Neural progenitor cell (in vitro differentiated cells): ENCODE data around the gene GUCY1B1. TPM values are rescaled to one million over a fixed set of nuclear protein-coding genes. Genes with fewer than 3 reads are reported as not detected.

Experiments
- DNase-seq: peaks from one replicate; pipeline ENCODE4 v3.0.0-alpha.2; 2016; ENCODE audit warnings: low spot score
- H2AFZ ChIP-seq: fragments of 200-600 bp; sonication (generic); replicated peaks from 2 replicates; pipeline ENCODE4 v1.6.1; 2016; ENCODE audit warnings: antibody characterized with exemption
- H3F3A ChIP-seq: fragments of 200-600 bp; sonication (generic); 2 replicates; pipeline ENCODE4 v1.6.1; 2016; ENCODE audit warnings: antibody characterized with exemption, low read depth
- H3K27ac ChIP-seq: fragments of 200-600 bp; sonication (generic); 2 replicates; pipeline ENCODE4 v1.5.1; 2016; ENCODE audit warnings: mild to moderate bottlenecking
- H3K27me3 ChIP-seq: fragments of 200-600 bp; sonication (generic); 2 replicates; pipeline ENCODE4 v1.6.1; 2016; ENCODE audit warnings: mild to moderate bottlenecking, moderate library complexity
- H3K36me3 ChIP-seq: fragments of 200-600 bp; sonication (generic); 2 replicates; pipeline ENCODE4 v1.5.1; 2016
- H3K4me1 ChIP-seq: fragments of 200-600 bp; sonication (generic); 2 replicates; pipeline ENCODE4 v1.6.1; 2016; ENCODE audit warnings: mixed run types
- H3K4me2 ChIP-seq: fragments of 200-600 bp; sonication (generic); 2 replicates; pipeline ENCODE4 v1.6.1; 2016
- H3K4me3 ChIP-seq: fragments of 200-600 bp; sonication (generic); 2 replicates; pipeline ENCODE4 v1.5.1; 2016
- H3K79me2 ChIP-seq: fragments of 200-600 bp; sonication (generic); 2 replicates; pipeline ENCODE4 v1.6.1; 2016; ENCODE audit warnings: low read depth
- H3K9ac ChIP-seq: fragments of 200-600 bp; sonication (generic); 2 replicates; pipeline ENCODE4 v1.6.1; 2016
- H3K9me3 ChIP-seq: fragments of 200-600 bp; sonication (generic); 2 replicates; pipeline ENCODE4 v1.5.1; 2016; ENCODE audit warnings: low read depth
- H4K20me1 ChIP-seq: fragments of 200-600 bp; sonication (generic); 2 replicates; pipeline ENCODE4 v1.6.1; 2016; ENCODE audit warnings: low read depth
- H3K27ac Mint-ChIP-seq: 3 replicates; pipeline ENCODE4 v1.8.0; 2021; ENCODE audit warnings: mixed read lengths
- H3K27me3 Mint-ChIP-seq: 2 replicates; pipeline ENCODE4 v1.8.0; 2022; ENCODE audit warnings: low read depth, mild to moderate bottlenecking, inconsistent platforms, moderate library complexity, mixed read lengths; ENCODE audit not compliant: insufficient read depth
- H3K36me3 Mint-ChIP-seq: 3 replicates; pipeline ENCODE4 v1.8.0; 2021; ENCODE audit warnings: mixed read lengths
- H3K4me1 Mint-ChIP-seq: 3 replicates; pipeline ENCODE4 v1.8.0; 2021; ENCODE audit warnings: mixed read lengths
- H3K4me3 Mint-ChIP-seq: 3 replicates; pipeline ENCODE4 v1.8.0; 2021; ENCODE audit warnings: mild to moderate bottlenecking, moderate library complexity, mixed read lengths
- H3K9me3 Mint-ChIP-seq: 3 replicates; pipeline ENCODE4 v1.8.0; 2020; ENCODE audit warnings: mixed read lengths
- EZH2 ChIP-seq: fragments of 200-600 bp; sonication (generic); IDR thresholded peaks from 2 replicates; pipeline ENCODE4 v1.6.1; 2017; ENCODE audit warnings: antibody characterized with exemption, mild to moderate bottlenecking, moderate library complexity
- EZH2phosphoT487 ChIP-seq: fragments of 200-600 bp; sonication (generic); IDR thresholded peaks from 2 replicates; pipeline ENCODE4 v1.6.1; 2017; ENCODE audit warnings: antibody characterized with exemption
- total RNA-seq: library from RNA; depleted of rRNA; stranded (reverse); fragments of >200 nt; gene quantifications from 2 replicates; pipeline ENCODE4 v1.2.3, GENCODE V29; 2015; ENCODE audit warnings: low replicate concordance
- TF ChIP-seq, protein P1 (sequence below): fragments of 200-600 bp; sonication (generic); IDR thresholded peaks from 2 replicates; pipeline ENCODE4 v1.5.1; 2017; ENCODE audit warnings: antibody characterized with exemption, mild to moderate bottlenecking

Gene GUCY1B1
- total RNA-seq, 1 donor from 2014 or later: 10.9 TPM

DNA sequence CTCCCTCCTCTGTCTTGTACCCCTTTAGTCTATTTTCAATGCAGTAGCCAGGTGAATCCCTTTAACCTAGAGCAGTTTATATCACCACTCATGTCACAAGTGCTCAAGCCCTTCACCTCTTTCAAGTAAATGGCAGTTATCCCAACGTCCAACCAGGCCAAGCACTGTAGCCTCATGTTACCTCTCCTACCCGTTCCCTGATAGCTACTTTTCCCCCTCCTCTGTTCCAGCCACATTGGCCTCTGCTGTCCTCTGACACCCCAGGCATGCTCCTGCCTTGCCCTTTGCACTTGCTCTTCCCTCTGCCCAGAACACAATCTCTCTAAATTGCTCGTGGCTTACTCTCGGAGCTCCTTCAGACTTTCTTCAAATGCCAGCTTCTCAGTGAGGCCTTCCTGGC lies 15.2 kb downstream of the GUCY1B1 start:
- DNase-seq: no peak
- TF ChIP-seq, protein P1, sequence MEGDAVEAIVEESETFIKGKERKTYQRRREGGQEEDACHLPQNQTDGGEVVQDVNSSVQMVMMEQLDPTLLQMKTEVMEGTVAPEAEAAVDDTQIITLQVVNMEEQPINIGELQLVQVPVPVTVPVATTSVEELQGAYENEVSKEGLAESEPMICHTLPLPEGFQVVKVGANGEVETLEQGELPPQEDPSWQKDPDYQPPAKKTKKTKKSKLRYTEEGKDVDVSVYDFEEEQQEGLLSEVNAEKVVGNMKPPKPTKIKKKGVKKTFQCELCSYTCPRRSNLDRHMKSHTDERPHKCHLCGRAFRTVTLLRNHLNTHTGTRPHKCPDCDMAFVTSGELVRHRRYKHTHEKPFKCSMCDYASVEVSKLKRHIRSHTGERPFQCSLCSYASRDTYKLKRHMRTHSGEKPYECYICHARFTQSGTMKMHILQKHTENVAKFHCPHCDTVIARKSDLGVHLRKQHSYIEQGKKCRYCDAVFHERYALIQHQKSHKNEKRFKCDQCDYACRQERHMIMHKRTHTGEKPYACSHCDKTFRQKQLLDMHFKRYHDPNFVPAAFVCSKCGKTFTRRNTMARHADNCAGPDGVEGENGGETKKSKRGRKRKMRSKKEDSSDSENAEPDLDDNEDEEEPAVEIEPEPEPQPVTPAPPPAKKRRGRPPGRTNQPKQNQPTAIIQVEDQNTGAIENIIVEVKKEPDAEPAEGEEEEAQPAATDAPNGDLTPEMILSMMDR: no peak
- TF ChIP-seq EZH2 (no peak), EZH2phosphoT487 (no peak)
- Histone ChIP-seq H3K9me3 (no peaks in the 10 kb centered on the region), H3F3A (no peaks in the 10 kb centered on the region), H3K36me3 (no peaks in the 10 kb centered on the region), H3K9ac (no peak overlapping the region), H4K20me1 (no peaks in the 10 kb centered on the region), H3K4me2 (no peak overlapping the region), H3K79me2 (no peaks in the 10 kb centered on the region), H3K27me3 (no peaks in the 10 kb centered on the region), H3K4me3 (no peak overlapping the region), H3K4me1 (no peaks in the 10 kb centered on the region), H3K27ac (no peak overlapping the region), H2AFZ (no peak overlapping the region)
- Mint-ChIP-seq H3K27me3 (peaks cover 2% of the 10 kb centered on the region), H3K4me3 (no peak overlapping the region), H3K36me3 (peaks cover 4% of the 10 kb centered on the region), H3K9me3 (no peaks in the 10 kb centered on the region), H3K4me1 (no peaks in the 10 kb centered on the region), H3K27ac (no peak overlapping the region)

DNA sequence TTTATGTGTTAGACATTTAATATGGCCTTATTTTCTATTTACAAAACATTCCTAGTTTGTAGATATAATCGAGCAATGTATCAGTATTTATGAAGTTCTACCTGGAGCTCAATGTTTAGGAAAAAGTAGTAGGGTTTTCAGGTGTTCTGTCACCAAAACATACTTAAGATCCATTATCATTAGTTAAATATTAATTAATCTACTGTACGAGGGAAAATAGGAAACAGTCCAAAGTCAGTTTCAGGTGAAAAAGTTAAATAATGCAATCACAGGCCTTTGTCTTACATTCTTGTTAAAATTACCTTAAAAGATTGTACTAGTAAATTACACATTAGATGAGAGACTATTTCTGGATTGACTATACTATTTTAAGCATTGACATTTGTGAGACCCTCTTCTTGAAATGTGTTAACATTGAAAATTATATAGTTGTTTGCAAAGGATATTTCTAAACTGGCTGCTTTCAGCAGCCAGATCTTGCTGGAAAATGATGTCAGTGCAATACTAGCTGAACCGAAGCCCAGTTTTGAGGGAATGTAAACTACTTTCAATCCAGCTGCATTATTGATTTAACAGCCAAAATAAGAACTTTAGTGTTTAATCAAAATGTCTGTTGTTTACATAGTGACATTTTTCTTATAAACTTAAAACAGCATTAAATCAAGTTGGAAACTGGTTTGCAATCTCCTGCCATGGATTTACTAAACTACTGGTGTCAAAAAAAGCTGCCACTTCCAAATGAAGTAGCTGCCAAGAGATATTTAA lies 19.3 kb downstream of the GUCY1B1 start:
- no peaks in the 10 kb centered on the region for H3K9me3 Mint-ChIP-seq
- no peaks in the 10 kb centered on the region for H3K4me1 Mint-ChIP-seq
- Histone ChIP-seq H4K20me1 (no peaks in the 10 kb centered on the region), H2AFZ (no peak overlapping the region), H3K4me2 (no peak overlapping the region), H3K27ac (no peak overlapping the region), H3K36me3 (no peaks in the 10 kb centered on the region), H3K4me3 (no peak overlapping the region), H3K9me3 (no peaks in the 10 kb centered on the region), H3K4me1 (no peaks in the 10 kb centered on the region), H3K27me3 (no peaks in the 10 kb centered on the region), H3K9ac (no peak overlapping the region), H3K79me2 (no peaks in the 10 kb centered on the region), H3F3A (no peaks in the 10 kb centered on the region)
- H3K27me3 Mint-ChIP-seq: peaks cover 2% of the 10 kb centered on the region
- peaks cover 10% of the 10 kb centered on the region for H3K36me3 Mint-ChIP-seq
- DNase-seq: no peak
- H3K4me3 Mint-ChIP-seq: no peak overlapping the region
- no peak overlapping the region for H3K27ac Mint-ChIP-seq
- TF ChIP-seq EZH2: no peak
- TF ChIP-seq, protein P1: no peak
- no peak for TF ChIP-seq EZH2phosphoT487

DNA sequence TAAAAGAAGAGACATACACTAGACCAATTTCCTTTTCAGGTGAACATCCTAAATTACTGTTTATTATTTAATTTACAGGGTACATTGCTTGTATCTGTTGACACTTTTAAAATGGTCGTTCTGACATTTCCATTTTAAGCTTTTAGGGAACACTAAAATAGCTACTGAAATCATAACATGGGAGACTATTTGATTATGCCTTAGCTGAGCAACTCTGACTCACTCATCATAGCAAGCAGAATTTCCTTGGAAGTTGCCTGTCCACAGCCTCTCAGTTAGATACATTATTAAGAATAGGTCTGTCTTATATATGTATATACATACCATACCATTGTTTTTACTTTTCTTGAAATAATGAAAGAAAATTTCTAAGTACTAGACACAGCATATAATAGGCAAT lies 22.0 kb downstream of the GUCY1B1 start:
- no peak overlapping the region for H3K4me3 Mint-ChIP-seq
- no peak overlapping the region for H3K9ac ChIP-seq
- H3K9me3 Mint-ChIP-seq: no peaks in the 10 kb centered on the region

More for the DNA sequence above, 22.0 kb downstream of the GUCY1B1 start:
- no peaks in the 10 kb centered on the region for H3K4me1 ChIP-seq
- no peaks in the 10 kb centered on the region for H3K79me2 ChIP-seq
- H3K4me1 Mint-ChIP-seq: no peaks in the 10 kb centered on the region
- no peaks in the 10 kb centered on the region for H3K27me3 Mint-ChIP-seq
- H3K36me3 Mint-ChIP-seq: peaks cover 12% of the 10 kb centered on the region
- H3K27me3 ChIP-seq: no peaks in the 10 kb centered on the region
- H3K4me2 ChIP-seq: no peak overlapping the region
- no peak overlapping the region for H3K27ac Mint-ChIP-seq
- no peak overlapping the region for H3K27ac ChIP-seq
- H3K4me3 ChIP-seq: no peak overlapping the region
- H4K20me1 ChIP-seq: no peaks in the 10 kb centered on the region
- H3F3A ChIP-seq: no peaks in the 10 kb centered on the region
- H2AFZ ChIP-seq: no peak overlapping the region
- no peaks in the 10 kb centered on the region for H3K36me3 ChIP-seq
- no peaks in the 10 kb centered on the region for H3K9me3 ChIP-seq
- TF ChIP-seq, protein P1: no peak
- TF ChIP-seq EZH2 (no peak), EZH2phosphoT487 (no peak)
- DNase-seq: no peak
